Epithelial cell of esophagus (primary cell): ENCODE results near the gene NOTCH2.

Experiments
- DNase-seq: peaks from one replicate; pipeline ENCODE4 v3.0.0; 2010; ENCODE audit warnings: low read depth
- H3K4me3 ChIP-seq: 2 replicates; pipeline ENCODE4 v1.5.1; 2011; ENCODE audit warnings: mild to moderate bottlenecking, low read length, control low read depth
- CTCF ChIP-seq: IDR thresholded peaks from 2 replicates; pipeline ENCODE4 v1.5.1; 2011; ENCODE audit warnings: low read depth, mild to moderate bottlenecking, low read length, control low read depth, inconsistent platforms; ENCODE audit not compliant: insufficient read depth; ENCODE audit errors: missing control alignments

NOTCH2 gene

GRCh38 chr1:119947468-119947867 is 122.0 kb downstream of the NOTCH2 start:
- TF ChIP-seq CTCF, result no peak
- H3K4me3 ChIP-seq, result no peak overlapping the region

GRCh38 chr1:119946724-119947123 is 122.7 kb downstream of the NOTCH2 start:
- H3K4me3 ChIP-seq, result no peak overlapping the region
- DNase-seq, result no peak
- TF ChIP-seq CTCF, result no peak

More at GRCh38 chr1:119947468-119947867, 122.0 kb downstream of the NOTCH2 start:
- DNase-seq, result peak; percentile 62

GRCh38 chr1:119943216-119943615 is 126.2 kb downstream of the NOTCH2 start:
- TF ChIP-seq CTCF, result no peak
- DNase-seq, result no peak
- H3K4me3 ChIP-seq, result no peak overlapping the region

- no peak overlapping the region for H3K4me3 ChIP-seq
- TF ChIP-seq CTCF, result no peak
- no peak for DNase-seq
Observed at GRCh38 chr1:119941392-119941791, 128.1 kb downstream of the NOTCH2 start.

GRCh38 chr1:119940697-119941096 is 128.8 kb downstream of the NOTCH2 start:
- DNase-seq, result no peak

GRCh38 chr1:119937198-119937597 is 132.3 kb downstream of the NOTCH2 start:
- no peak overlapping the region for H3K4me3 ChIP-seq
- DNase-seq, result no peak
- TF ChIP-seq CTCF, result no peak

More at GRCh38 chr1:119940697-119941096, 128.8 kb downstream of the NOTCH2 start:
- no peak overlapping the region for H3K4me3 ChIP-seq
- TF ChIP-seq CTCF, result no peak

- no peak for DNase-seq
- no peak for TF ChIP-seq CTCF
- H3K4me3 ChIP-seq, result no peak overlapping the region
Observed at GRCh38 chr1:119935915-119936314, 133.5 kb downstream of the NOTCH2 start.
